G401.6 (cell line): ENCODE measurements around the gene RFC1.
"Not testable (repeated sequence)": the region's sequence is repeated elsewhere in the genome, so short reads cannot be mapped to it uniquely, and the experiment has no call there.

Experiments
- FAIRE-seq: peaks from 2 replicates; lab custom pipeline; 2012; peaks lifted over from hg19 to GRCh38; lab: Jason Lieb, UNC

RFC1 gene

DNA sequence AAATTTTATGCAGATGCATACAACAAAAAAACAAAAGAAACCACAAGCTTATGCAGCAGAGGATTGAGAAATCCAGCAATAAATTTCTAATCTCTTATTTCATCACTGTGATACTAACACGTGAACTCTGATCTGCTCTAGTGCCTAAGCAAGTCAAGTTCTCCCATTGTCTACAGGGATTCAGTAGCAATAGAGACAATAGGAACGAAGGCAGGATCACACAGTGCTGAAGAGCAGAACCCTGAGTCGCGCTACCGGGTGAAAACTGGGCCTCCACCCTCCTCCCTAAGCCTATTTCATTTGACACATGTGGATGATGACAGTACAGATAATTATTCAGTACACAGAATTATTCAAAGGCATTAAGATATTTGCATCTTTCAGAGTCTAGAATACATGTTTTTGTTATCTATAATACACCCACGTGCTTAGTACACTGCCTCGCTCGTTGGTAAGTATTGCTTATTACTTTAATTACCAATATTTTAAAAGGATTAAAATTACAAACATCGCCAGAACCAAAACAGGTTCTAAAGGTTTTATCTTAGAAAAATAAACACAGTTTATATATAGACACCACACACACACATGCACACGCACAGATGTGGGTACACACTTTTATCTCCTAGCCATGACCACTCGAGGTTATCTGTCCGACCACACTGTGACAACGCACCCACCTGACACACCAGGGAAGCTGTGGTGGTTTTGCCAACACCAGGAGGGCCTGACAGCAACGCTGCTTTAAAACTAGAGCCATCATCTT is 60.1 kb downstream of the RFC1 start:
- FAIRE-seq, result no peak

DNA sequence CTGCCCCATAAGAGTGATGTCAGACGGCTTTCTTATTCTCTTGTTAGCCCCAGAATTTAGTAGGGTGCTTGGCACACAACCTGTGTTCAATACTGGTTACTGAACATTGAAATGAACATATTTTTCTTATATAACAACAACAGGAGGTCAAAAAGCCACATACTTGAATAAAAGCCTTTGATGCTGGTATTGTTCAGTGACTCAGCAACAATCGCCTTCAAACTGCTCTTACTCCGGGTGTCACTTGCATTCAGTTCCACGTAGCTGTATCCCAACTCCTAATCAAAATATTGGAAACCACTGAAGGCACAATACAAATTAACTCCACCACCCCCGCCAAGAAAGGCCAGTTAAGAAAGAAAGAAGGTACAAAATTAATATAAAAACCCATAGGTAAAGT is 61.5 kb downstream of the RFC1 start:
- FAIRE-seq, result no peak

DNA sequence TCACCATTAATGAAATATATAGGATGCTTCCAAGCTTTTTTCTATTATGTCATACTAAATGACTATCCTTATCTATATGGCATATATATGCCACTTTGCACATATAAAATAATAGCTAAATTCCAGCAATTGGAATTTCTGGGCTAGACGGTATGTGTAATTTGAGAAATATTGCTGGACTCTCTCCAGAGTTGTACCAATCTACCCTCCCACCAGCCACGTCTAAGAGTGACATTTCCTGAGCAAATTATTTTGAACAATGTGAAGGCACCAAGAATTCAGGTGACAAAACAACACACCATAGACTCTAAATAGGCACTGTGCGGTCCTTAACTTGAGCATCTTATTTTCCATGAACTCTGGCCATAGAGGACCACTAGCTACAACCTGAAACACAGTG is 62.3 kb downstream of the RFC1 start:
- no peak for FAIRE-seq

- FAIRE-seq, result no peak
Measured at GRCh38 chr4:39302901-39303300, 63.3 kb downstream of the RFC1 start.

DNA sequence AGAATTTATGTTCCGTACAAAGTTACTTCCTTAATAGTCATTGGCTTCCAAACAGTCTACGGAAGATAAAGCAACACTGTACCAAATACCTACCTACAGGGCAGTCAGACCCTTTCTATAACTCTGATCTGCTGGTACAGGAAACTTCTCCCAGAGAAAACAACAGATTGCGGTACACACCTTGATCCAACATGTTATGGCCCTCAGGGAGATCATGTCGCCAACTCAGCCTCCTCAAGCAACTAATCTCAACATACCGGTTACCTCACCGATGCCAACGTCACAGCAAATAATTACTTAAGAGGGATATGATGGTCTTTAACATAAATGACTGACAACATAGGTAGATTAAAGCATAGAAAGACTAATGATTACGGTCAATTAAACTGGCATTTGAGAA is 70.4 kb downstream of the RFC1 start:
- no peak for FAIRE-seq

DNA sequence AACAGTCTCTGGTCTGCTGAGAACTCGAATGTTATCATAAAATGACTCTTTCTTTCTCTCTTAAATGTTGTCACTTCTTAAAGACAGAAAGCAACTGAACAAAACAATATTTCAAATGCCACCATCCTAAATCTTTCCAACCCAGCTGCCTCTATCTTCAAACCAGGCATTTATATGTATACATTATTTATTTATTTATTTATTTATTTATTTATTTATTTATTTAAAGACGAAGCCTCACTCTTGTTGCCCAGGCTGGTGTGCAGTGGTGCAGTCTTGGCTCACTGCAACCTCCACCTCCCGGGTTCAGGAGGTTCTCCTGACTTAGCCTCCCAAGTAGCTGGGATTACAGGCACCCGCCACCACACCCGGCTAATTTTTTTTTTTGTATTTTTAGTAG is 73.7 kb downstream of the RFC1 start:
- not testable (repeated sequence) for FAIRE-seq

DNA sequence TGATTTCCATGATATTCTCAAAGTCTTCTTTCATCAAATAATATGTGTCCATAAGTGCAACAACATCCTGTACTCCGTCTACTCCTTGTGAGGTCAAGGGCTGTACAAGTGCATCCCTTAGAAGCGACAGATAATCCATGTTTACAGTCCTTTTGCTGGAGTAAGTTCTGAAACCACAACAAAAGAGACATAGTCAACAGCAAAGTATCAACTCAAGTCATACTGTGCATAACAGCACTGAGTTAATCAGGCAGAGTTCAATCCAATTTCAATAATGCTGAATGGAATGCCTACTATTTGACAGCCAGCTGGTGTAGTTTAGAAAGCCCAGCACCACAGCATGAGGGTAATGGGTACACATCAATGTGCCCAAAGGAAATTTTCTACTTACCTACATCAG is 74.5 kb downstream of the RFC1 start:
- no peak for FAIRE-seq

GRCh38 chr4:39287223-39287622 is 78.9 kb downstream of the RFC1 start:
- no peak for FAIRE-seq

DNA sequence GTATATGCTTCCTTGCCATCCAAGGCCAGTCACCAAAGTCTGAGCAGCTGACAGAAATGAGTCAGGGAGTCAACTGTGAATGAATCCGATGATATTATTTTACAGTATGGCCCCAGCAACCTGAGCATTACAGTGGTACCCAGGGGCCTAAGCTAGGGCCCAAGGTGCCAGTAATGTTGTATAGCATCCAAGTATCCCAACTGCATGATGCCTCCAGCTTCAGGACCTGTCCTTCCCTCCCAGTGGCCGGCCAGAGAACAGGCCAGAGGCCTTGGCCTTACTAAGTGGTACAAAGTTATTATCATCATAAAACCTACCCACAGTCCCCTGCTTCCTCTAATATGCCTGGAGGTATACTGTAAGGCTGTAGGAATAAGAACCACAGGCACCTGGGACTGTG is 79.9 kb downstream of the RFC1 start:
- no peak for FAIRE-seq

GRCh38 chr4:39285853-39286252 is 80.3 kb downstream of the RFC1 start:
- FAIRE-seq, result no peak

- FAIRE-seq, result no peak
Measured at GRCh38 chr4:39285111-39285795, 80.9 kb downstream of the RFC1 start.

DNA sequence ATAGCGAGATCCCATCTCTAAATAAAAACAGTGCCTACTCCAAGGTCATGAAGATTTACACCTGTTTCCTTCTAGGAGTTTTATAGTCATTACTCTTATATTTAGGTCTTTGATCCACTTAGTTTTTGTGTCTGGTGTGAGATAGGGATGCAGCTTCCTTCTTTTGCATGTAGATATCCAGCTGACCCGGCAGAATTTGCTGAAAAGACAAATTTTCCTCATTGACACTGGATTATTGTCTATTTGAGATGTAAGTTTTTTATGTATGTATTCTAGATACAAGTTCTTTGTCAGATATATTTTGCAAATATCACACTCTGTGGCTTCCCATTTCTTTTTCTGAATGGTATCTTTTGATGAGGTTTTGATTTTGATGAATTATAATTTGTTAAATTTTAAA is 85.4 kb downstream of the RFC1 start:
- no peak for FAIRE-seq

- FAIRE-seq, result no peak
Measured at GRCh38 chr4:39279416-39279815, 86.7 kb downstream of the RFC1 start.

DNA sequence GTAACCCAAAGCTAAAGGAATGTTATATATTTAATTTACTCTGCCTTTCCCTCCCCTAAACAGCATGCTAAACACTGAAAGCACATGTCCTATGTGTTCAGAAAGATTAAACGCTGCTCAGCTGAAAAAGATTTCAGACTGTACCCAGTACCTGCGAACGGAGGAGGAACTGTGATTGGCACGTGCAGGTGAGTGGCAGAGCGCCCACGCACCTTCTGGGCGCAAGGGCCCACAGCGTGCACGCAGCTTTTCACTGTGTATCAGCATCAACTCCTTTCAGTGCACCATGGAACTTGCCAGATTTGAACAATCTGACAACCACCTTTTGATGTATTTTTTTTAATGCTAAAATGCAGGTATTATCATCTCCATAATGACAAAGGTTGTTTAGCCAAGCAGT is 87.7 kb downstream of the RFC1 start:
- no peak for FAIRE-seq

DNA sequence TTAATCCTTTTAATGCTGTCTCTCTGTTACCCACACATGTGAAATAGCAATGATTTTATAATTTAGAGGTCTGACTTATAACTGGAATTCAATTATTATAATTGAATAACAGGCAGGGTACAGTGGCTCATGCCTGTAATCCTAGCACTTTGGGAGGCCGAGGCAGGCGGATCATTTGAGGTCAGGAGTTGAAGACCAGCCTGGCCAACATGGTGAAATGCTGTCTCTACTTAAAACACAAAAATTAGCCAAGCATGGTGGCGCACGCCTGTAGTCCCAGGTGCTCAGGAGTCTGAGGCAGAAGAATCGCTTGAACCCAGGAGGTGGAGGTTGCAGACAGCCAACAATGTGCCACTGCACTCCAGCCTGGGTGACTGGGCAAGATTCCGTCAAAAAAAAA is 88.5 kb downstream of the RFC1 start:
- FAIRE-seq, result not testable (repeated sequence)

DNA sequence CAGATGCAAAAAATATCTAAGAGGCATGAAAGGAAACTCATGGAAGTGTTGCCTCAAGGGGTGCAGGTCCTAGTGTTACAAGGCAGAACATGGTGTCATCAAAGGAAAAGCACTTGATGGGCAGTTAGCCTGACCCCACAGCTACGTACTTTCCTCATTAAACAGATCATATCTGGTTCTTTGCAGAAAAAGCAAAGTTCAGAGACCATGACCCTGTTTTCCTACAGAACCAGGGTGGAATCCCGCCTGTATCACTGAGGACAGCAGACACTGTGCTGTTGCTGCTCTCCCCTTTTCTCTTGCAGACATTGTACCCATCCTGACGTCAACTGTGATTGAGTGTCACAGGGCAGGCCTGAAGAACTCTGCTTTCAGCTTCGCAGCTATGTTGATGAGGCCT is 91.7 kb downstream of the RFC1 start:
- FAIRE-seq, result no peak

GRCh38 chr4:39263895-39264294 is 102.3 kb downstream of the RFC1 start:
- no peak for FAIRE-seq

- no peak for FAIRE-seq
Measured at GRCh38 chr4:39259571-39260330, 106.4 kb downstream of the RFC1 start.

DNA sequence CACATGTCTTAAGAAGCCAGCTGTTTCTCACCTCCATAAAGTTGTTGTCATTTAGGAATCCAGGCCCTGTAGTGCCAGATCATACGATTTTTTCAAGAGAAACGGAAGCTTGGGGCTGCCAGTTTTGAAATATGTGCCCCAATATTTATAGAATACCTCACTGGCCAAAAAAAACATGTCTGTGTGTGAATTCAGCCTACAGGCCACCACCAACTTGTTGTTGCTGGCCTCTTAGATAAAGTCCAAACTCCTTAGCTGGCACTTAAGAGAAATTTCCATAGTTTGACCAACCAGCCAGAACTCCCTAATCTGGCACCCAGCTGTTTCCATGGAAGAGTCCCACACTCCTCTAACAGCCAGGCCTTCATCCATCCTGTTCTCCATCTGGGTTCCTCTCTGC is 109.7 kb downstream of the RFC1 start:
- no peak for FAIRE-seq

DNA sequence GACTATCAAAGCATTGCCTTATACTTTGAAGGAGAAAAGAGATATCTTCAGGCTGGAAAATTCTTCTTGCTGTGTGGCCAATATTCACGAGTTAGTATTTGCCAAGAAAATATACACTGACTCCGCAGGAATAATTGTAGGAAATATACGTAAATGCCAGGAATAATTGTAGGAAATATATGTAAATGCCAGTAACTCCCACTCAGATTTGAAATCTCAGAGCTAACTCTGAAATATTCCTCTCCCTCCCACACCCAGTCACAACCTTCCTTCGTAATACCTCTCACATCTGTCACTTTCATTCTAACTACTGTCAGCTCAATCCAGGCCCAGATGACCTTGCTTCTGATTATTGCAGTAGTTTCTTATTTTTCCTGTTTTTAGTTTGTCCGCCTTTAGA is 110.3 kb downstream of the RFC1 start:
- FAIRE-seq, result no peak

- no peak for FAIRE-seq
Measured at GRCh38 chr4:39255266-39255665, 110.9 kb downstream of the RFC1 start.

DNA sequence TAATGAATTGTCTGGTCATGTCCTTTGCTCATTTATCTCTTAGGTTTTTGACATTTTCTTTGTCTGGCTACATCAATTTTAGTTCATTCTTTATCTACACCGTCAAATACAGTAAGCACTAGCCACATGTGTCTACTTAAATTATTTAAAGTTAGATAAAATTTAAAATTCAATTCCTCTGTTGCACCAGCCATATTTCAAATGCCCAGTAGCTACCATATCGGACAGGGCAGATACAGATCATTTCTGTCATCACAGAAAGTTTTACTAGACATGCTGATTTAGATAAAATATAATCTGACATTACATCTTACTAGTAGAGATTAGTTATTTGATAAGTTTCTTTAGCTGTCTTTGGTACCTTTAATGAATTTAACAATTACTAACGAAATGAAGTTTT is 122.7 kb downstream of the RFC1 start:
- no peak for FAIRE-seq
